GM19099 (cell line): ENCODE results near the gene GSAP.

Experiments
- POLR2A ChIP-seq: IDR thresholded peaks from 3 replicates; pipeline ENCODE4 v1.6.1; 2011; ENCODE audit warnings: low read depth; ENCODE audit not compliant: insufficient read length; ENCODE audit errors: extremely low read depth

Gene GSAP

DNA sequence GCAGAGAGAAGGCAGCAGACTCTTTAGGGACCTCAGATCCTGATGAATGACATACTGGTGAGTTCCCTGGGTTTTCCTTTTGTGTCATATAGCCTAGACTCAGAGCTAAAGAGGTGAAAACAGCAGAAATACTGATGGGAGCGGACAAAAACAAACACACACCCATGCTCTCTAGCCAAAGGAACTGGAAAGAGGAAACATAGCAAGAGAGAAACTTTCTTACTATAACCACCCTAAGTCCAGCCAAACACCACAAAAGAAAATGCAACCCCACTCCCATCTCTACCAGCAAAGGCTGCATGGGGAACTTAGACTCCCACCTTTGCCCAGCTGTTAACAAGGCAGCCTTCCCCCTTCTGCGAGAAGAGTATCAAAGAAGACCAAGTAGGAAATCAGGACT is 16.3 kb downstream of the GSAP start:
- no peak for TF ChIP-seq POLR2A

DNA sequence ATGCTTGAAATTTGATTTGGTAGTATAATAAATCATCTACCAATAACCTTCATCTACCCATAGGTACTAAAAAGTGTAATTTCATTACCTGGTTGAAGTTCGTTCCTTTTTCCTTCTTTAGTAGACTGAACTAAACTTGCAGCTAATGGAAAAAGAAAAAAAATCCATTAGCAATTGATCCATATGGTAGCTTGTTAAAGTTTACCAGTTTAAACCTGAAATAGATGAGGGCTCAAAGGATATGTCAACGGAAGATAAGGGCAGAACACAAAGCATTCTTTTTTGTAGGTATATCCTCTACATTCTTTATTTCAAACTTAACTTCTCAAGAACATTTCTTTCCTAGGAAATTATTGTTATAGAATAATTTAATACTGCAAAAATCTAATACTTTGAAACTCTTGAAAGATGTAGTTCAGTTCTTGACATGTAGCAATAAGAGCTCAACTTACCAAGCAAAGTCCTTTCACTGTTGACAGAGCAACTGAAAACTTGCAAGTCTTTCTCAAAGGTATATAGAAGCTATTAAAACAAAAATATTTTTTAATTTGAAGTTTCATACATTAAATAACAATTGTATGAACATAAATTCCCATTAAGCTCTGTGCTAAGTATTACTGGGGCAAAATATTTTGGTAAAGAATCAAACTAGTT is 19.1 kb downstream of the GSAP start:
- no peak for TF ChIP-seq POLR2A

DNA sequence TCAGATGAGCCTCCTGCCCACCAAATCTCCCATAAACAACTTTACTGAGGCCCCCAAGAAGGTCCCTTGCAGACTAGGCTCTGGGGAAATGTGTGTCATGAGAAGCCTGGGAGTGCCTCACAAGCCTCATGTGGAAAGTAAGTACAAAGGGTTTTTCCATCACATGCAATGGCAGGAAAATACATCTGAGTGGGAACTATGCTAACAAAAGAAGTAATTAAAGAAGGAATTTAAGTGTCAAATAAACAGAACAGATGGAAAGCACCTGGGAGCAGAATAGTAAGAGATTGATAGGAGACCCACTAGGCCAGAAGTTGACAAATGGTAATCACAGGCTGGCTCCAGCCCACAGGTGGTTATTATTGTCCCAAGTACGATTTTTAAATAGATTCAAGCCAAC is 20.5 kb downstream of the GSAP start:
- no peak for TF ChIP-seq POLR2A

- no peak for TF ChIP-seq POLR2A
Observed at GRCh38 chr7:77393954-77394353, 22.2 kb downstream of the GSAP start.

GRCh38 chr7:77393261-77393660 is 22.9 kb downstream of the GSAP start:
- TF ChIP-seq POLR2A = no peak

DNA sequence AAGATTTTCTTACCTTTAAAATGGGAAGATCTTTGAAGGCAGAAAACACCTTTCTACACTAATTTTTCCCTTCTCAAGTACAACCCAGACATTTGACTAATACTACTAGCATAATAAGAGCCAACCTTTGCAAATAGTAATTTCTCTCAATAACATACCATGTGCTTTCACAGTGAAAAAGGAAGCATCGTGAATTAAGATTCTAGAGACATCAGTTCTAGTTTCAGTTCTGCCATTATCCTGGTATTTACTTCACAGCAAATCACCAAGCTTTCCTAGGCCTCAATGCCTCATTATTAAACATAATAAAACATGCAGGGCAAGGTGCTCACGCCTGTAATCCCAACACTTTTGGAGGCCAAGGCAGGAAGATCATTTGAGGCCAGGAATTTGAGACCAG is 24.9 kb downstream of the GSAP start:
- no peak for TF ChIP-seq POLR2A

- TF ChIP-seq POLR2A = no peak
Observed at GRCh38 chr7:77388055-77388641, 28.0 kb downstream of the GSAP start.

DNA sequence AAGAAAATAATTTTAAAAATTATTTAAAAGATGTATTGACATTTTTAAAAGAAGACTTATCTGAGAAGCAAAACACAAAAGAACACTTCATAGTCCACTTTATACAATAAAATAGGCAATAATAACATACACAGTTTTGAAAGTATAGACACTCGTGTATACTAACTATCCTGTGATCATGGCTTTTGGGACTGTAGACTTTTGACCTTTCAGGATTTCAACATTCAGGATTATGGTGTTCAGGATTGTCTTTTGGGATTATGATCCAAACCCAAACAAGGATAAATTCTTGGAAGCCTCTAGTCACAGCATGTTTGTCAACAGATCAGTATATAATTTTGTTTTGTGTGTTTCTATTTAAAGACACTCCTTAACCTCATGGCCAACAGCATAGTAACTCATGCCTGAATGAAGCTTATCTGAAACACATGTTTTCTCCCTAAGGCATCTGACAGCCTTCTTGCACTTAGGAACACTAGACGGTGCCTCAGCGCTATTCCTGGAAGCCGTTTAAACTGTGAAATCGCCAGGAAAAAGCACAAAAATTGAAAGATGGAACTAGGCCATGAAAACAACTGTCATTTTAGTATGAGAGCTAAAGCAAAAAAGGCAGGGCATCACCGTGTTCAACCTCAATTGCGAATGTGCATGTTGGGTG is 29.9 kb downstream of the GSAP start:
- TF ChIP-seq POLR2A = no peak

DNA sequence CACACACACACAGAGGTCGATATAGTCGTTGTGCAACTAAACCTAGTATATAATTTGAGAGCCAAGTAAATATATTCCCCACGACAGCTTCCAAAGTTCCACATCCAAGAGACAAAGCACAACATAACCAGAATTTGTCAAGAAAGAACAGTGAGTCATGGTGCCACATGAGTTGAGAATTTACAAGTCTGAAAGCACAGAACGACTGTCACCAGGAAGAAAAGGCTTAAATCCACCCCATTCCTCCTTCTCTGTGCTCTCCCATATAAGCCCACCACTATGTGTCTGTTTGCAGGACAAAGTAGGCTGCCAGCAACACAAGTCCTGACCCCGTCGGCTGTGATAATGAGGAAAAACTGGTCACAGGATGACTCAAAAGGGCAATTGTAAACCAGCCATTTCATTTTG is 32.8 kb downstream of the GSAP start:
- no peak for TF ChIP-seq POLR2A

DNA sequence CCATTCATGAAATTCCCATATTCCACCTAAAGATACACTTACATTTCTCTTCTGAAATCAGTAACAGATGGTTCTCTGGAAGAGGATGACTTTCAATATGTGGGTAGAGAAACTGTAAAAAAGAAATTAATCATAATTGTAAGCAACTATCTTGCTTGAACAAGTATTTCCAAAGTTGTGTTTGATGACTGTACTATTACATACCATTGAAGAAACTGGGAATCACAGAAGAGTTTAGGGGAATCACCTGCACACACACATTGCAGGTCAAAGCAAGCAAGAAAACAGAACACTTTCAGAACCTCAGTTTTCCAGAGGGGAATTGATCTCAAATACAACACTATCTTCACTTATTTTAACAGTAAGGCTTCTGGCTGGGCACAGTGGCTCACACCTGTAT is 33.6 kb downstream of the GSAP start:
- TF ChIP-seq POLR2A = no peak

DNA sequence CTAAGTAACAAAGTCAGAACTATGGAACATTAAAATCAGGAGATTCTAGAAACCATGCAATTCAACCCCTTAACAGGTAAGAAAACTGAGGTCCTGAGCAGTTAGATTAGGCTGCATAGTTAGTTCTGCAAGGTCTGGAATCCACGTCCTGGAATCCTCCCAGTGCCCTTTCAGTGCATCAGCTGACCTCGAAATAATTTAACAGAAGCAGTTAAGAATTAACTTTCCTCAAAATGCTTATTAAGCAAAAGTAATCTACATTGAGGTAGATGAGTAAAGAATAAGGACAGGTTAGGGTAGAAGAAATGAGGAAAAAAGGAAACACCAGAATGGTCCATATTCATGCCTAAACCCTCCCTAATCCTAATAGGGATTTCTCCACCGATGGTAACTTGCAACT is 37.6 kb downstream of the GSAP start:
- TF ChIP-seq POLR2A = no peak

DNA sequence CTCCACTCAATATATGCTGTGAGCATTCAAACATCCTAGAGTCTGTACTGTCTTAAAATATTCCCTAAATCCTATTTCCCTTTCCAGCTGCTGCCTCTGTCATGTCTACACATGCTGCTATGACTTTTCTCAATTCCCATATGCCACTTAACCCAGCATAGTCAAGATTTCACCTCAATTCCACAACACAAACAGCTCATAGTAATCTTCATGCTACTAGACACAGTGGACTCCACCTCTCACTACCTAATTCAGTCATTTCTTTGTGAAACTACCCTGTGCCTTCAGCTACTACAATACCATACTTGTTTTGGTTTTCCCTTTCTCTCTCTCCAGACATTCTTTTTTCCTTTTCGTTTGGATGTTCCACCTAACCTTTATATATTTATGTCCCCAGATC is 45.5 kb downstream of the GSAP start:
- no peak for TF ChIP-seq POLR2A

GRCh38 chr7:77368974-77369373 is 47.2 kb downstream of the GSAP start:
- TF ChIP-seq POLR2A = no peak

DNA sequence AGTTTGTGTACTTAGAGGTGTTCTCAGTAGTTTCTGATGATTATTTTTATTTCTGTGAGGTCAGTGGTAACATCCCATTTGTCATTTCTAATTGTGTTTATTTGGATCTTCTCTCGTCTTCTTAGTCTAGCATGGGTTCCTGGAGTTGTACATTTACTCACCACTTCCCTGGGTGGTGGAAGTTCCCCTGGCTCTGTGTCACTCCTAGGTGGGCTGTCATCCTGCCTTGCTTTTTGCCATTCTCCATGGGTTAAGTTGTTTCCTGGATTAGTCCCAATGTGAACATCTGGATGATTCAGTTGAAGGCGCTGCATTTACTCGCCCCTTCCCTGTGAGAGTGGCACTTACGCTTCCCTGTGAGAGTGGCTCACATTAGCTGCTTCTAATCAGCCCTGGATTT is 48.2 kb downstream of the GSAP start:
- TF ChIP-seq POLR2A = no peak

GRCh38 chr7:77362905-77363304 is 53.2 kb downstream of the GSAP start:
- TF ChIP-seq POLR2A = no peak

DNA sequence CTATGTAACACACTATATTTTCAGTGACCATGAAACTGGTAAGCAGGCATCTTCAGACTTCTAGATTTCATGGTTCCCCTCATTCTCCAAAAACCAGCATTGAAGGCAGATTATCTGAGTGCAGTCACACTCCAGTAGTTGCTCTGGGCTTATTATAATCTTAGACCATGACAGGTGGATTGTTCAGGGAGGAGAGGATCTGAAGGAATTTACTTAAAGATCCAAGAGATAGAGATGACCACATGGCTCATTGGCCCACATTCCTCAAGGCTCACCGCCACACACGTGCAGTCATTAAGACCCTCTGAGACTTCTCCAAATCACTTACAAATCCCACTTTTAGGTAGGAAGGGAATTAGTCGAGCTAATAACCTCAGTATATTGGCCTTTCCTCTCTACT is 55.2 kb downstream of the GSAP start:
- no peak for TF ChIP-seq POLR2A

GRCh38 chr7:77360104-77360503 is 56.0 kb downstream of the GSAP start:
- no peak for TF ChIP-seq POLR2A

DNA sequence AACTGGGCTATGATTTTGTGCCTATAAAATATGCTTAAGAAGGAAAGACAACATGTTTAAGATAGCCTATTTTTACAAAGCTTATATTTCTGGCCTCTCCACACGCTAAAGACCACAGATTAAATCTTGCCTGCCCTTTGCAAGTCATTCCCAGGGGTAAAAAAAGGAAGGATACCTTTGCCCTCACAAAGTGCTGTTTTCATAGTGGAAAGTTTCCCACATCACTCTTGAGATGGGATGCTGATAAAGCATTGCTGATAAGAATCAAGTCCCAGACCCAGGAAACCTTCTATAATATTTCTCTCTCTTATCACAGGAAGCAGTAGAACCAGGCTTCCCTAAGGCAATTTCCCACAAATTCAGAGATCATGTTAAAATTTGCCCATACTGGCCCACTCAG is 56.5 kb downstream of the GSAP start:
- TF ChIP-seq POLR2A = no peak

DNA sequence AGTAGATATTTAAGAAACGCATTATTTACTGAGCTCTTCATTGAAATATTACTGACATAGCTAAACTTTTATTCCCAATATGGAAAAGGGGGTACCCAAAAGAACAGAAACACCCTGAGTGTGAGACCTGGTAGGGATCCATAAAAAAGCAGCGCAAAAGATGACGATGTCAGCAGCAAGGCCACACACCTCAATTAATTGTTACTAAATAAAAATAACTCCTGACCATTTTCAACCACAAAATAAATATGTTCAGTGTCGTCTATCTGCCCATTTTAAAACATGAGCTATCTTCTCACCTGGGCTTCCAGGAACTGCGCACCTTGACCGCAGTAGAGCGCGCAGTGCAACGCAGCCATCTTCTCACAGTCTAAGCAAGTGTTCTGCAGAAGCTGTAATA is 61.2 kb downstream of the GSAP start:
- TF ChIP-seq POLR2A = no peak
